ENCODE measurements around the gene KIF5C.

Gene KIF5C

DNA sequence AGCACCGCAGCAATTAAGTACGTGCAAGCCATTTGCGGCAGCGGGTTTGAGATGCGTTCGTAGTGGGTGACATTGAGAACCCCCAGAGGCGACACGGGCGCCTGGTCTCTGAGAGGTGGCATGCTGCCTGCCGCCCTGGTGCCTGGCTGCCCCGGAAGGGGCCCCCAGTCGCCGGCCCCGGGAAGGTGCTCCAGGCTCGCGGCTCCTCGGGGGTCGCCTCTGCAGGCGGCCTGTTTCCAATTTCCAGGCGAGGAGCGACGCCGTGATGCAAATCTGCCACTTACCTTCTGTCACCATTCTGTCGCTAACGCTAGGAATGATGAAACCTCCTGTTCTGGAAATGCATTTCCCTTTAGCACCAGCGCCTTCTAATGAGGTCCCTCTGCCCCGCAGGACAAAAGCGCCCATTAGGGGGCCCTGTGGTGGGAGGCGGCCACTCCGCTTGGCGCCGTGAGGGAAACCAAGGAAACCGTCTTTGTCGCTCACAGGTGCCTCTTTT lies 13.0 kb downstream of the KIF5C start:
- DNase-seq: peak; percentile 26

DNA sequence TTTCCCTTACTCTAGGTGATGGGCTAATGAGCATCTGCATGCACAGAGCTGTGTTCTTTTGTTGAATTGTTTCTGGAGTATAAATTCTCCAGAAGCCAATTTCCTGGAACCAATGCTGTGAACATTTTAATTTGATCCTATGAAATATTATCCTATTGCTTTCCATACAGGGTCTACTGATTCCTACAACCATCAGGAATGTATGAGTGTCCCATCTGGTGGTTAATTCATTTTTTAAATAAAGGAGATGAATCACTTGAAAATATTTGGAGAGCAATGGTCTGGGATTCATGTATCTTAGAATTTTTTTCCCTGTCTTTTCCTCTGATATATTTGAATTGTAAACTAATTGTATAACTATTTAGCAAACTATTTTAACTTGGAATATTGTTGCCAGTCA lies 14.0 kb downstream of the KIF5C start:
- DNase-seq: no peak

DNA sequence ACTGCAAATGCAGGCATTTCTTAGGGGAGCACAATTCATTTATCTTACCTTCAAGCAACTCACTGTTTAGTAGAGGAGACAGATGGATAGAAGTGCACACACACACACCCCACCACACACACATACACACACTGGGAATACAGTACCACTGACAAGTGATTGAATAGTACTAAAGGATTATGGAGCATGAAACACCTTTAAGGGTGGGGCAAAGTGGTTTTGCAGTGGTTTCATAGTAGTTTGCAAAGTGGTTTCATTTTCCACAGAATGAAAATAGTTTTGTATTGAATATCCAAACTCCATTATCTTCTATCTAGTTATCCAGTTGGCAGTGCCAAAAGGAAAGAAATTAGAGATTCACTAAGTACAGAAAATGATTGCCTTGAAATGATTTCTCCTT lies 18.9 kb downstream of the KIF5C start:
- DNase-seq: no peak

DNA sequence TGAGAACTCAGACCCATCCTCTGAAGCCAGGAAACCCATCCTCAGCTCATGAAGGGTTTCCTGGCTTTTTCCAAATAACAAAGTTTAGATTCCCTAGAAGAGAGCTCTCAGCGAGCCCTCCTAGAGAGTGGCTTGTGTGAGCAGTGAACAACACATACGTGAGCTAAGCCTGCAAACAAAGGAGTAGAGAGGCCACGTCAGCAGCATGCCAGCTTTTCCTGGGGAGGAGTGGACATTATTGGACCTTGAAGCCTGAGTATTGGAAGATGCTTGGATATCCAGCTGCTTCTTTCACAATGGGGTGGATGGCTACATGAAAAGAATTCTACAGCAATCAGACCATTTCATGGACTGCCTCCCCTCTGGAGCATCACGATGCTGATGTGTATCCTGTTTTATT lies 21.1 kb downstream of the KIF5C start:
- DNase-seq: no peak

DNA sequence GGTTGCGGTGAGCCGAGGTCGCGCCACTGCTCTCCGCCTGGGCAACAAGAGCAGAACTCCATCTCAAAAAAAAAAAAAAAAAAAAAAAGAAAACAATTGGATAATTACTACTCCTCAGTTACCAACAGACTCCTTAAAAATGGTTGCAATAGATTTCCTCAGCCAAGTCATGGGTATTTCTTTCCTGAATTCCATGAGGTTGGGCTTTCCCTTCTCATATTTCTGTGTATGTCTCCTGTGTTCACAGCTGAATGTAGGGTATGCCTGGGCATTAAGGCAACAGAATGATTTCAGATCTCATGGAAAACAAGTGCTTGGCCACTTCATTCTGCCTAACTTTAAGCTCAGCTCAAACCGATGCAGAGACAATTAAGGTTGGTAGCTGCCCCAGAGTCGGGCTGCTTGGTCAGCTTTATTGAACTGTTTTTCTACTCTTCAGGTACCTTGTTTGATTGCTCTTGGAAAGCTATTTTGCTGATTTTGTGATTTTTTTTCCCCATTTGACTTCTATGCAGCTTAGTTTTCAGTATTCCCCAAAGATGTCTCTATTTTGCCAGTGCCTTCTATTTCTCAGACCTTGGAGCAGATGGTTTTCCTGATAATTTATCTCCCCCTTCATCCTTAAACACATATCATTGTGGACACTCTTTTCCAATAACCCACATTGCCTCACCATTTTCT lies 24.8 kb downstream of the KIF5C start:
- no peak for DNase-seq

DNA sequence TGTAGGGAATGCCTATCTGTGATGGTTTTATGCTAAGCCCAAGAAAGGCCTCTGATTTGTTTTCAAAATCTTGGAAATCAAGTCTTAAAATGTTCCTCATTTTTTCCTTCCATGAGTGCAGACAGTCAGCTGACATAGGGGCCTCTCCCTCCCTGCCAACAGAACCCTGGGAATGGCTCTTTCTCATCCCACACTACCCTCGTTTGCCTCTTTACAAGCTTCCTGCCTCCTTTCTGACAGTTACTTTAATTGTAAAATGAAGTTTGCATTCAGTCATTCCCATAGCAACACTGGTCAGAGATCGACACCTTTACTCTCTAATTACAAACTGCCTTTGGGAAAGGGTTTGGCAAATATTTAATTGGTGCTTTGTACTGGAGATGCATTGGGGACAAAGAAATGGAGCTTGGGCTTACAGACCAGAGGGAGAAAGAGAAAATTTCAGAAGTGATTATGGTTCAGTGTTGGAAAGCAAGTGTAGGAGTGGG lies 25.4 kb downstream of the KIF5C start:
- DNase-seq: no peak

DNA sequence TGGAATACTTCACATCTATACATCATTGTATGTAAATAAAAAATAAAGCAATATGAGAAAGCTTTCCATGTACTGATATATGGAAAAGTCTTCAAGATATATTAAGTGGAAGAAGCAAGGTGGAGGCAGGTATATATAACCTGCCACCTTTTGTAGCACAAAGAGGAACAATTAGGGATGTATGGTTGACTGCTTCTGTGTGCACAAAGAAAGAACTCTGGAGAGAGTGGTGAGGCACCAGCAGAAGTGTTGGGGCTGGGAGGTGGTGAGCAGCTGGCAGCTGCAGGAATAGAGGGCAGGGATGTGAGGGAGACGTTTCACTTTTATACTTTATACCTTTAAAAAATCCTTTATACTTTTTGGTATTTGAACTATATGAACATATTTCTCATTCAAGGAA lies 26.1 kb downstream of the KIF5C start:
- DNase-seq: no peak

DNA sequence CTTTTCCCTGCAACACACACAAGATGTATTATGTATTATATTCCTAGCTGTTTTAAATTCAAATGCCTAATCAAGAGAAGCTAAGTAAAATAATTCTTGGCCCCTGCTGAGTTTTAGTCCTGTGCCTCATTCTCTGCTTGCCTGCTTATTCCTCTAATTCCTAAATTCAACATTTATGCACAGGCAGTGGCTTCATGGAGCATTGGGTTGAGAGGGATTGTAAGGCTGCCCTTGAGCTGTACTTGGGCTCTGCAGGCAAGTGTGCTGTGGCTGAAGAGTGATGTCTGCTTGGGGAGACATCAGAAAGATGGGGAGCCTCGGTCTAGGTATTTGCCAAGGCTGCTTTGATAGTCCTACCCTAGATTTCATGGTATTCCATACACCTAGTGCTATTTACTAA lies 27.8 kb downstream of the KIF5C start:
- no peak for DNase-seq

DNA sequence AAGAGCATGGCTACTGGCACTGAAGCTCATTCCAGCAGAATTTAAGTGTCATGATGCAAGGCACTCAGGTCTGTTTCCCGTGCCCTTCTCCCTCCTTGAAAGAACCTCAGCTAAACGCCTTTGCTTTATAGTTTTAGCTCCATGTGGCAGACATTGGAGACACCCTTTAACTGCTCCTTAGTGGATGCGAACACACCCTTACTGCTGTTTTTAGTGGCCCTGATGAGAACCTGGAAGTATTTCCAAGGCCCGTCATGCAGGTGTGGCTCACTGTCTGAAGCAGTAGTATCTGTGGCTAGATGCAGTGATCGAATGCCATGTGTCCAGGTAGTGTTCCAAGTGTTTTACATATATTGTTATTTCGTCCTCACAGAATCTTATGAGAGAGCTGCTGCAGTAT lies 28.3 kb downstream of the KIF5C start:
- no peak for DNase-seq

DNA sequence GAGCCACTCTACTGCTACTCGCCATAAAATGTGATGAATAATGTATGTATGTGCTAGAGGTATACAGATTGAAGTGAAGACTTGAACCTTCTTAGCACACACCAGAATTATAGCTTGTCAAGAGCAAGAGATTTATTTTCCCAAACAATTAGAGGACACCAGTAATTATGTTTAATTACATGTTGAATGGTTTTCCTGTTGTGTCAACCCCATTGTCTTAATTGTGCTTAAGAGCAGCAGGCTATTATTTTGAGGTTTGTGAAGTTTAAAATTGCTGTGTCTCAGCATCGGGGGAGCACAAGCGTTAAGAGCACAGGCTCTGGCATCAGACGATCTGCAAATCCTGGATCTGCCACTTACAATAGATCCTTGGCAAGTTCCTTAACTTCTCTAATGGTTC lies 29.0 kb downstream of the KIF5C start:
- DNase-seq: no peak

DNA sequence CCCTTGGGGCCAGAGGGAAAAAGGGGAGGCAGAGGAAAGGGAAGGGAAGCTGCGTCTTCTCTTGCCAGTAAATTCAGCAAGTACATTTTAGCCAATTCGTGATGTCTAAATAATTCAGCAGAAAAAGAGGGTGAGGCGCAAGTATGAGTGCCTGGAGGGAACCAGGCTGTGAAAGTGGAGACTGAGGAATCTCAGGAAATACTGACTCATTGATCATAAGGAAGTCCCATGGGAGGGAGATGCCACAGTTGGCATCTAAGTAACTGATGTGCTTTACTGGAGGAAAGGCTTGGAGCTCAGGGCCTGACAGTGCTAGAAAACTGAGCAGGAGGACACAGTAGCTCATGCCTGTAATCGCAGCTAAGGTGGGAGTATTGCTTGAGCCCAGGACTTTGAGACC lies 31.1 kb downstream of the KIF5C start:
- no peak for DNase-seq

DNA sequence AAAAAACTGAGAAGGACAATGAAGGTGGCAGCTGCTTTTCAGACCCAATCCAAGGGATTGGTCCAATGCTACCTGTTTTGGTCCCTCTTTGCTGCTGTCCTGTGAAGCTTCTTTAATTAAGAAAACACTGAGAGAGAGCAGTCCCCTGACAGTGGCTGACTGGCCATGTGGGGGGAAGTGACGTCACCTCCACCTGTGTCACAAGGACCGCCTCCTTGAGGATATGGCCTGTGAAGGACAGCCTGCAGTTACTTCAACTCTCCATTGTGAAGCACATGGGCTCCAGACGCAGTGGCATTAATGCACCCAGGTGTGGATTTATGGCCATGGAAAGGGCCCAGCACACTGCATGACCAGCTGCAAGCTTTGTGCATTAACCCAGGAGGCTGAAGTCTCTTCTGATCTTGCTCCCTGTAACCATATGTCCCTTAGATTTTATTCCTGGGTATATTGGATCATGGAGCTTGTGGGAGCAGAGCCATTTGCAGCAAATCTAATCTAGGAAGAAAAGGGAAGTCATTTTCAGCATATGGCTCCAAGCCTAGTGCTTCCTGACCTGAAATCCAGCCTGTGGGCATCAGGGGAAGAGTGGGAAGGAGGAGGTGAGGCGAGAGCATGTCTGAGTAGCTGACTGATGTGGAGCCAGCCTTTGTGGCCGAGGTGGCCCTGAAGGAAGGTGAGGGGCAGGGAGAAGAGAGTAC lies 32.2 kb downstream of the KIF5C start:
- DNase-seq: no peak

DNA sequence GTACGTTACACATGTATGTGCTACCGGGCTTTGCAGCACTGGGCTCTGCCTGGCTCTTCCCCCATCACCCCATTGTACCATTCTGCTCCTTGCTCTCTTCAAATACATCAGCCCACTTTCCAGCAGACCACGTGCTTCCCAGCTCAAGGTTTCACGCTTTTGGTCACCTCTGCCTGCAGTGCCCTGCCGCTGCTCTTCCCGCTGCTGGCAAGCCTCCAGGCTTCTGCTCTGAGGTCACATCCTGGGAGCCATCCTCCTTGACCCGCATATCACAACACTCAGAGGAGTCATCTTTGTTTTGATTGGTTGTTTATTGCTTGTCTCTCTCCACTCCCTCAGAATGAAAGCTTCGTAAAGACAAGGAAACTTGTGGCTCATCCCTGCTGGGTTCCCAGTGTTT lies 34.1 kb downstream of the KIF5C start:
- DNase-seq: no peak

DNA sequence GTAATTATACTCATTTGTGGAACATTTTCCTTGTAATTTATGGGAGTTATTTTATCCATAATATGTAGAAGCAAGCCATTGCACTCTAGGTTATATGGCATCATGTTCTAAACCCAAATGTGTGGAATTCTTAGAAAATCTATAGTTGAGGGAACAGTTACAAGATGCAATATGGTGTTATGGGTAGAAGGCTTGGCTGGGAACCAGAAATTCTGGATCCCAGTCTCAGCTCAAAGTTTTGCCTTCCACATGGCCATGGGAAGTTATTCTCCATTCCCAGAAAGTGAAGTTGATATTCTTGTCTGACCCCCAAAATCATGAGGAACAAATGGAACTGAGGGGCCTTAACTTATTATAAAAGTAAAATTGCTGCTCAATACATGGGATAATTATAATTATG lies 38.0 kb downstream of the KIF5C start:
- DNase-seq: no peak

DNA sequence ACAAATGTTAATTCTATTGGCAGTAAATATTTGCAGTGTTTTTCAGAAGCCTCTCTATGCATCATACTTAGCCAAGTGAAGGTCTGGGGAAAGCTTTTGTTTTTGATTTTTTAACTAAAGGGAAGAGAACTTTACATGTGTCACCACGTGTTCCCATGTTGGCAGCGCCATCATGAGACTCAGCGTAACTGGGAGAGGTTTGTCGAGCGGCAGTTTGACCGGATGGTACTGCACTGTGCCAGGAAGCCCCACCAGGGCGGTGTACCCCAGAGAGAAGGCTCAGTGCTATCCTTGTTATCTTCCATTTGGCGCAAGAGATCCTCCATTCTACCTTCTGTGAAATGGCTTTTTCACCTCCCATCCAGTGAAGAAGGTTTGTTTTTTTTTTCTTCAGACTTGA lies 38.5 kb downstream of the KIF5C start:
- DNase-seq: no peak

DNA sequence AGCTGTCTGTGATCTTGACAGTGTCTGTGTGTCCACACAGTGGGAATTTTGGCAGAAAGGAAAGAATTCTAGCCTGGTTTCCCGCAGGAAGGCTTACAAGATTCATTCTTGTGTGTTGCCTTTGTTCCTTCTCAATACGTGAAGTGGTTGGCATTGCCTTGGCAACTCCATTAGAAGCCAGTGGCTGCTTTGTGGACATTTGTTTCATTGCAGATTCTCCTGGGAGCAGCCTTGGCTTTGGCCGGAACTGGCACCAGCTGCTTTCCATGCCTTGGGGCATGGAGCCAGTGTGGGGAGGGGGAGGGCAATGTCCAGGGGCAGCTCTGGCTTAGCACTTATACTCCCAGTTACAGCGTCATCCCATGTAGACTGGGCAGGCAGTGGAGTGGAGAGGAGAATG lies 39.4 kb downstream of the KIF5C start:
- no peak for DNase-seq

DNA sequence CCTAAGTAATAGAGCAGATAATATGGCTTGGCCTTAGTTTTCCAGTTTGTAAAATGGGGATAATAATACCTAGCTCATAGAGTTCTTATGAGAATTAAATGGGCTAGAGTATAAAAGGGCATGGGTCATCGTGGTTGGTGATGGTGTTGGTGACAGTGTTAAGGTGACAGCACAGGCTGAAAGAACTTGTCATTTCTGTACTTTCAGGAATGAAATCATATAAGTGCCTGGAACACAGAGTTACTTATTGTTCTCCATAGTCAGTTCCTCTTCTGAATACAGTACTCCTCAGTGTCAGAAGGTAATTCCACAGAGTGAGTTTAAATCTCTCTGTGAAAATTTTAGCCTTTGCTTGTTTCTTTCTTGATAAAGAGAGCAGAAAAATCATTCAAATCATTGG lies 42.4 kb downstream of the KIF5C start:
- DNase-seq: no peak

DNA sequence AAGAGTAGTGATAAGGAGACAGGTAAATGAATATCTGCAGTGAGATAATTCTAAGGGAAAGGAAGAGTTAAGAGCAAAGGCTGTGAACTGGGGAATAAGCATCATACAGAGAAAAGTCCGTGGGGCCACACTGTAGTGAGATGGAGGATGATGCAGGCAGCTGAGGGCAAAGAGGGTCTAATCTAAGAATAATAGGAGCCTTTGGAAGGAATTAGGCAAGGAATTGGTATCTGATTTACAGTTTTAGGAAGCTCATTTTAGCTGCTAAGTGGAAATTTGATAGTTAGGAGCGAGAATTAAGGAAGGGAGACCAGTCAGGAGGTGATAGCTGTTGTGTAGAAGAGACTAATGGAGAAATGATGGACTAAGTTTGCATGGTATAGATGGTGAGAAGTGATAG lies 43.5 kb downstream of the KIF5C start:
- no peak for DNase-seq

DNA sequence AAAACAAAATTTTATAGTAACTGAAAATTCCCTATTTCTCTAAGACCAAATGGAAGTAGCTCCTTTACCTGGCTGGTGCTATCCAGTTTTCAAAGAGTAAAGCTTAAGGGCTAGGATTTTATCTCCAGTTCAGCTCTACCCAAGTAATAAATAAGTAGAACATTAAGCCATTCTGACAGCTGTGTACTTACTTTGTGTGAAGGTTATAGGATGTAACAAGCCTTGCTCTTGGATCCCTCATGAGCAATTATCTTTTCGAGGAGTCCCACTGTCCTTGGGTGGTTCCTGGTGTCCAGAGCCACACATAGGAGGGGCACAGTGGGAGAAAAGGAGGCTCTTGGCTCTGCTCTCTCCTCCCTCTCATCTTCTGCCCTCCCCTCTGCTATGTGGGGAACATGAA lies 45.5 kb downstream of the KIF5C start:
- DNase-seq: no peak

DNA sequence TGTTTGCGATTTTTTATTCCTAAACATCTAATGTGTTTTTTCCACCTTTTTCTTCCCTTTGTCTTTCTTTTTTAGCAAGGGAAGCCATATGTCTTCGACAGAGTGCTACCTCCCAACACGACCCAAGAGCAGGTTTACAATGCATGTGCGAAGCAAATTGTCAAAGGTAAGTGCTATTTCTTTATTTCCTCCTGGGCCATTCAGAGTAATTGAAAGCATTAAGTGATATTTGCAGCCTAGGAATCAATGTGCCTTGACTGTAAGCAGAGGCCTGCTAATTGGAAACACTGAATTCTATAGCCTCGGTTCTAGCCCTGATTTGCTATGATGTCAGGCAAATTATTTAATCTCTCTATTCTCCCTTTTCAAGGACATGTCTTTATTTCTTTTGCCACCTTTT lies 47.0 kb downstream of the KIF5C start:
- no peak for DNase-seq

DNA sequence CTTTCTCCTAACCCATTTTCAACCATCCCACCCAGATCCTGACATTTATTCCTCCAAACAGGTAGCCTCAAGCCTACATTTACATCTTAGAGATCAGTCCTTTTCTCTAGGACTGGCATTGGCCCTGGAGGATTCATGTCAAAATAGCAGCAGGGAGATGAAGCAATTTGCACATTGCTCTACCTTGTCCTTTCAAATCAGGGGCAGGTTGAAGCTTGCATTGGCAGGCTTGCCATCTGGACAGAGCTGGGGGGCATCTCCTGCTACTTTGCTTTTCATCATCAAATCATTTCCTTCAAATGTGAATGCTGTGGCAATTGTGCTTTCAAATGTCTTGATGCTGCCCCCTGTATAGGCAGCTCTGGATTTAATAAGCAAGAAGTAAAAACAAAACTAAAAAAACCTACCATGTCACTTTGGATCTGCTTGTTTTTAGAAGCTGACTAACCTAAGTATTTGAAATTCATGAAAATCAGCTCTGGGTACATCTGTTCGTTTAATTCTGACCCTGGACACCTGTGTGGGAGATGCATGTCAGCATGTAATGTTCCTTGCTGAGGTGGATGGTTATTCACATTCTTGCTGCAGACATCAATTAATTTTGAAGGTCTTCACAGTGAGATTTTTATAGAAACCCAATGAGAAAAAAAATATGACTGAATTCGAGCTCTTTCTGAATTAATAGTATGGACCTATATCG lies 47.9 kb downstream of the KIF5C start:
- DNase-seq: peak; percentile 91

DNA sequence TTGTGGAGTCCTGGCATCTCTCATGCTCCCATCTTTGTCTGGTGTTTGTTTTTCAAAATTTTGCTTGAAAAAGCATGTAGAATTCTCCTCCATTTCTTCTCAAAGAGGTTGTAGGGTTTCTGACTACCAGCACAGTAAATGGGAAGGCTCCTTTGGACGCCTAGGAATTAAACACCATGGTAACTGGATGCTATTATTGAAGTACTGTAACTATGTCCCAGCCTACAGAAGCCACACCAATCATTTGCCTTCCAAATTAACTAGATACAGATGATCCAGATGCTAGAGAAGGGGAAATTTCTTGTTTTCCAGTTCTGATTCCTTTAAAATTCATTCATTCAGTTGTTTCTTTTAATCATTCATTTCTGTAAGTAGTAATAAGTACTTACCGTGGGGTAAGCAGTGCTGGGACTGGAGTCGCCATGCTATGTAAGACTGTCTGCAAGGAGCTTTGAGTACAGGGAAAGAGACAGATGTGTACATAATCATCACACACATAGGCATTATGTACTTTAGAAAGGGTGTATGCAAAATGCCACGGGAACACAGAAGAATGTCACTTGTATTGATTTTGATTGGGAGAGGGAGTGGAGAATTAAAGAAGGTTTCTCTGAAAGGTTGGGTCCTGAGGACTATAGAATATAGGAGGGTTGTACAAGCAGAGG lies 49.6 kb downstream of the KIF5C start:
- DNase-seq: no peak

DNA sequence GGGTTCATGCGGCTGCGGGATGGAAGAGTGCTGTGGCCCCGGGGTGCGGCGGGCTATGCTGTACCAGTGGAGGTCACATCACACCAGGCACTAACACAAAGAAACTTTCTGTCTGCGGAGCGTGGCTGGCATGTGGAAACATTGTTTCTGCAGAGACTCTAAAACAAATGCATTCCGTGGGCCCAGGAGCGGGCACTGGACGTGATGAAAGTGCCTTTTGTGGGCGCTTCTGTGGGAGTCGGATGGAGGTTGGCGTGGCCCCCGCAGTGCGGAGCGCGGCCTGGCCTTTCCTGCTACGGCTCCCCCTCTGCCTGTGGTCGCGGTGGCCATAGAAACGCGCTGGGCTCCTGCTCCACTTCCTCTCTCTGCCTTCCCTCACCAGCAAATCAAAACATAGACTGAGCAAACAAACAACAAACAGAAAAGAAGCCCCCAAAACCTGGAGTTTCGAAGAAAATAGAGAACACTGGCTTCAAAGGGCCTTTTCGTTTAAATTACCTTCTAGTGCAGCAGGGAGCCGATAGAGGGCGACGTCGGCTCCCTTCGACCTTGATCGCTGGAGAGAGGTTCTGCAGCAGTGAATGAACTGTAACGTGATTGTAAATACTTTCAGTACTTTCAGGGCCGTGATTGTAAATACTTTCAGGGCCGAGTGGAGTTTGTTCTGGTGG lies 51.4 kb downstream of the KIF5C start:
- DNase-seq: peak; percentile 44
